ENCODE measurements around the gene ZNF474. TPM values are rescaled to one million over a fixed set of nuclear protein-coding genes. Genes with fewer than 3 reads are reported as not detected.
A peak's percentile ranks its signal among the peaks of the same experiment; 100 is the strongest.

The ZNF474 gene
- total RNA-seq, 1 donor from 2014 or later, result not detected

- intact Hi-C loops (cut with DNase I), result no loop called here
- ATAC-seq (ENCODE audit: poor library complexity) (no peak), DNase-seq (no peak)
Measured at GRCh38 chr5:122149321-122150090, 20.2 kb downstream of the ZNF474 start.

- intact Hi-C loops (cut with DNase I), result no loop called here
- no peak for ATAC-seq (ENCODE audit: poor library complexity)
- no peak for DNase-seq
Measured at GRCh38 chr5:122150215-122150614, 20.9 kb downstream of the ZNF474 start.

GRCh38 chr5:122151640-122152039 lies 22.3 kb downstream of the ZNF474 start:
- intact Hi-C loops (cut with DNase I), result no loop called here
- no peak for DNase-seq
- no peak for ATAC-seq (ENCODE audit: poor library complexity)

GRCh38 chr5:122152266-122152900 lies 23.0 kb downstream of the ZNF474 start:
- ATAC-seq (ENCODE audit: poor library complexity), result no peak
- intact Hi-C loops (cut with DNase I), result no loop called here
- no peak for DNase-seq

GRCh38 chr5:122153230-122153629 lies 23.9 kb downstream of the ZNF474 start:
- no peak for DNase-seq
- ATAC-seq (ENCODE audit: poor library complexity), result no peak
- intact Hi-C loops (cut with DNase I), result no loop called here

- no peak for ATAC-seq (ENCODE audit: poor library complexity)
- intact Hi-C loops (cut with DNase I), result no loop called here
- no peak for DNase-seq
Measured at GRCh38 chr5:122153774-122154173, 24.4 kb downstream of the ZNF474 start.

- DNase-seq (no peak), ATAC-seq (ENCODE audit: poor library complexity) (no peak)
- intact Hi-C loops (cut with DNase I), result no loop called here
Measured at GRCh38 chr5:122154491-122154890, 25.1 kb downstream of the ZNF474 start.

- ATAC-seq (ENCODE audit: poor library complexity), result no peak
- no peak for DNase-seq
Measured at GRCh38 chr5:122154910-122155309, 25.6 kb downstream of the ZNF474 start.

GRCh38 chr5:122155546-122155945 lies 26.2 kb downstream of the ZNF474 start:
- DNase-seq (no peak), ATAC-seq (ENCODE audit: poor library complexity) (no peak)
- intact Hi-C loops (cut with DNase I), result no loop called here

More at GRCh38 chr5:122154910-122155309, 25.6 kb downstream of the ZNF474 start:
- intact Hi-C loops (cut with DNase I), result no loop called here

- intact Hi-C loops (cut with DNase I), result no loop called here
- ATAC-seq (ENCODE audit: poor library complexity), result no peak
Measured at GRCh38 chr5:122156724-122157325, 27.5 kb downstream of the ZNF474 start.

GRCh38 chr5:122162100-122162638 lies 32.8 kb downstream of the ZNF474 start:
- ATAC-seq (ENCODE audit: poor library complexity) (no peak), DNase-seq (no peak)

More at GRCh38 chr5:122156724-122157325, 27.5 kb downstream of the ZNF474 start:
- no peak for DNase-seq

GRCh38 chr5:122163121-122164069 lies 34.0 kb downstream of the ZNF474 start:
- ATAC-seq (ENCODE audit: poor library complexity) (peak; percentile 79), DNase-seq (no peak)
- intact Hi-C loops (cut with DNase I), result no loop called here

More at GRCh38 chr5:122162100-122162638, 32.8 kb downstream of the ZNF474 start:
- intact Hi-C loops (cut with DNase I), result no loop called here

GRCh38 chr5:122164070-122164435 lies 34.7 kb downstream of the ZNF474 start:
- intact Hi-C loops (cut with DNase I), result no loop called here
- DNase-seq, result no peak
- no peak for ATAC-seq (ENCODE audit: poor library complexity)

- ATAC-seq (ENCODE audit: poor library complexity), result no peak
- DNase-seq, result no peak
- intact Hi-C loops (cut with DNase I), result no loop called here
Measured at GRCh38 chr5:122164831-122165558, 35.6 kb downstream of the ZNF474 start.

GRCh38 chr5:122165559-122166078 lies 36.3 kb downstream of the ZNF474 start:
- no peak for DNase-seq
- no peak for ATAC-seq (ENCODE audit: poor library complexity)
- intact Hi-C loops (cut with DNase I), result no loop called here

- DNase-seq (no peak), ATAC-seq (ENCODE audit: poor library complexity) (no peak)
- intact Hi-C loops (cut with DNase I), result no loop called here
Measured at GRCh38 chr5:122169350-122170103, 40.2 kb downstream of the ZNF474 start.

- intact Hi-C loops (cut with DNase I), result no loop called here
- no peak for DNase-seq
- ATAC-seq (ENCODE audit: poor library complexity), result no peak
Measured at GRCh38 chr5:122170620-122171019, 41.3 kb downstream of the ZNF474 start.

Measured in Right ventricle myocardium superior (tissue), 1 donor.